GM12892 (cell line): ENCODE measurements around the gene KLHL26.

Source experiments
- POLR2A ChIP-seq: IDR thresholded peaks from 2 replicates; pipeline ENCODE4 v1.6.1; 2011; ENCODE audit warnings: low read depth, low read length, control low read depth
- POLR2AphosphoS5 ChIP-seq: IDR thresholded peaks from 2 replicates; pipeline ENCODE4 v1.6.1; 2011; ENCODE audit warnings: low read depth, low read length, control low read depth
- TAF1 ChIP-seq: IDR thresholded peaks from 2 replicates; pipeline ENCODE4 v1.6.1; 2011; ENCODE audit warnings: low read depth, mild to moderate bottlenecking, control low read depth, low read length, borderline replicate concordance

GRCh38 chr19:18611327-18612050, 25.3 kb upstream of the KLHL26 start:
- TF ChIP-seq POLR2AphosphoS5: no peak
- no peak for TF ChIP-seq POLR2A
- TF ChIP-seq TAF1: no peak
